GM12878 (cell line): Measurements from ENCODE around the gene FBXL17. TPM values are rescaled to one million over a fixed set of nuclear protein-coding genes. Genes with fewer than 3 reads are reported as not detected.
A peak's percentile ranks its signal among the peaks of the same experiment; 100 is the strongest.

ENCODE experiments used
- ATAC-seq: fragments of 200-7000 bp; cut with Tn5 transposase; 3 replicates; pipeline ENCODE4 v1.9.1; 2020; ENCODE audit warnings: mild to moderate bottlenecking, moderate library complexity
- BruUV-seq: library from RNA; stranded (reverse); fragments of 400-500 nt; replicated peaks from 2 replicates; lab custom pipeline; 2021; lab: Mats Ljungman, UMichigan
- CTCF ChIA-PET: fragments of 300-600 bp; sonication (Branson Sonifier 250); formaldehyde crosslinking; extraction: SDS; loops from one replicate; lab custom pipeline; 2021; ENCODE audit warnings: inconsistent platforms; lab: Yijun Ruan, JAX
- POLR2A ChIA-PET: fragments of 350-600 bp; formaldehyde crosslinking; extraction: SDS; loops from one replicate; lab custom pipeline; 2021; ENCODE audit warnings: inconsistent platforms; lab: Charles Lee
- RAD21 ChIA-PET: fragments of 300-600 bp; sonication (Branson Sonifier 250); formaldehyde crosslinking; loops from one replicate; lab custom pipeline; 2023; ENCODE audit warnings: antibody characterized with exemption; ENCODE audit not compliant: unreplicated experiment; lab: Charles Lee
- SMC1A ChIA-PET: fragments of 300-600 bp; sonication (Branson Sonifier 250); formaldehyde crosslinking; loops from one replicate; lab custom pipeline; 2023; ENCODE audit not compliant: unreplicated experiment, uncharacterized antibody; lab: Charles Lee
- DNase-seq: peaks from one replicate; pipeline ENCODE4 v3.0.0-alpha.2; 2011; ENCODE audit warnings: low read depth, low spot score
- FAIRE-seq: peaks from 3 replicates; lab custom pipeline; 2011; peaks lifted over from hg19 to GRCh38; lab: Jason Lieb, UNC
- H2AFZ ChIP-seq: 2 replicates; pipeline ENCODE4 v1.6.0; 2011; ENCODE audit warnings: low read depth, low read length, control low read depth; ENCODE audit not compliant: control insufficient read depth
- H3K27ac ChIP-seq: 2 replicates; pipeline ENCODE4 v1.5.1; 2011; ENCODE audit warnings: control low read depth; ENCODE audit not compliant: control insufficient read depth, insufficient read depth
- H3K27me3 ChIP-seq, 2 experiments: replicated peaks in 1 of 2; 2 replicates each; pipeline versions ENCODE4 v1.6.0 to v1.6.1; 2011; ENCODE audit warnings: low read length in 1 of 2; ENCODE audit not compliant: control insufficient read depth in 2 of 2, insufficient read depth in 2 of 2
- H3K36me3 ChIP-seq, 2 experiments: 2 replicates each; pipeline ENCODE4 v1.5.1; 2011; ENCODE audit warnings: low read length in 1 of 2; ENCODE audit not compliant: control insufficient read depth in 2 of 2, insufficient read depth in 2 of 2
- H3K4me1 ChIP-seq: 2 replicates; pipeline ENCODE4 v1.6.1; 2011; ENCODE audit warnings: mild to moderate bottlenecking, low read length, moderate library complexity, mixed read lengths; ENCODE audit not compliant: control insufficient read depth, insufficient read depth
- H3K4me2 ChIP-seq: 2 replicates; pipeline ENCODE4 v1.6.0; 2011; ENCODE audit warnings: control low read depth; ENCODE audit not compliant: control insufficient read depth, insufficient read depth
- H3K4me3 ChIP-seq: fragments of 200-600 bp; sonication (generic); 2 replicates; pipeline ENCODE4 v1.5.1; 2016
- H3K79me2 ChIP-seq: 2 replicates; pipeline ENCODE4 v1.6.0; 2011; ENCODE audit warnings: low read length; ENCODE audit not compliant: control insufficient read depth, insufficient read depth
- H3K9ac ChIP-seq: 2 replicates; pipeline ENCODE4 v1.8.0; 2011; ENCODE audit warnings: low read length, control low read depth, mixed read lengths; ENCODE audit not compliant: control insufficient read depth, insufficient read depth
- H3K9me3 ChIP-seq: replicated peaks from 3 replicates; pipeline ENCODE4 v1.5.1; 2011; ENCODE audit warnings: mild to moderate bottlenecking, low read length; ENCODE audit not compliant: control insufficient read depth, insufficient read depth
- H4K20me1 ChIP-seq: 2 replicates; pipeline ENCODE4 v1.6.0; 2011; ENCODE audit not compliant: control insufficient read depth, insufficient read depth
- ASH2L ChIP-seq: fragments of 300-600, 200-600 bp; sonication (generic); IDR thresholded peaks from 2 replicates; pipeline ENCODE4 v1.6.1; 2017; ENCODE audit warnings: low read depth, mild to moderate bottlenecking, borderline replicate concordance
- IKZF2 ChIP-seq, 2 experiments: fragments of 450-650 bp; IDR thresholded peaks; 2 replicates each; pipeline ENCODE4 v1.6.1; 2017; ENCODE audit warnings: mild to moderate bottlenecking in 2 of 2, moderate library complexity in 2 of 2
- MTA2 ChIP-seq: fragments of 450-650 bp; IDR thresholded peaks from 2 replicates; pipeline ENCODE4 v1.6.1; 2016; ENCODE audit warnings: low read depth, mild to moderate bottlenecking, moderate library complexity
- RAD51 ChIP-seq: fragments of 450-650 bp; IDR thresholded peaks from 2 replicates; pipeline ENCODE4 v1.6.1; 2016; ENCODE audit warnings: moderate library complexity, mild to moderate bottlenecking, inconsistent platforms
- SPI1 ChIP-seq: IDR thresholded peaks from 2 replicates; pipeline ENCODE4 v1.6.1; 2011; ENCODE audit warnings: low read depth, mild to moderate bottlenecking, low read length, moderate library complexity, borderline replicate concordance; ENCODE audit not compliant: insufficient read depth
- ZNF384 ChIP-seq: IDR thresholded peaks from 2 replicates; pipeline ENCODE4 v1.6.1; 2012; ENCODE audit warnings: low read depth, mild to moderate bottlenecking, low read length, improper control_type of control experiment, borderline replicate concordance
- WGBS: methylation state at CpG from one replicate; pipeline ENCODE4 v1.1.6; 2016; ENCODE audit warnings: low lambda C conversion rate; ENCODE audit not compliant: insufficient replicate concordance, insufficient coverage; ENCODE audit errors: missing lambda C conversion rate; 5-methylcytosine and 5-hydroxymethylcytosine counted together
- in situ Hi-C: fragments of 300-500 bp; cut with MboI; formaldehyde crosslinking; loops from 9 replicates; pipeline ENCODE4 v1.14.3; 2018; ENCODE audit warnings: mixed read lengths
- intact Hi-C: fragments of 100-400 bp; cut with micrococcal nuclease; formaldehyde crosslinking; loops from one replicate; pipeline ENCODE4 v1.14.2; 2022; ENCODE audit not compliant: unreplicated experiment
- polyA plus RNA-seq, 11 experiments: library from polyadenylated mRNA; depleted of rRNA in 4 of 11; unstranded in 6 of 11; stranded (reverse) in 5 of 11; fragments of >200 nt; fragmentation: Nextera tagmentation in 4 of 11; fragmentation: Illumina TruSeq in 1 of 11; extraction: Ambion mirVana in 4 of 11; extraction: Trizol in 1 of 11; gene quantifications; 1 replicate in 1 of 11; 2 replicates in 10 of 11; pipeline versions ENCODE4 v1.2.1 to v1.2.3, GENCODE V29; 2011 to 2016; ENCODE audit warnings: inconsistent platforms in 2 of 11, missing spikeins in 2 of 11, low read depth in 1 of 11
- total RNA-seq, 4 experiments: library from RNA; depleted of rRNA in 3 of 4; stranded (reverse); fragments of >200 nt in 3 of 4; fragmentation: Illumina TruSeq in 1 of 4; extraction: Trizol in 1 of 4; gene quantifications; 2 replicates each; pipeline versions ENCODE4 v1.2.1 to v1.2.3, GENCODE V29; 2013 to 2021
- TF ChIP-seq, protein P1 (sequence below): fragments of 450-650 bp; IDR thresholded peaks from 2 replicates; pipeline ENCODE4 v1.6.1; 2017; ENCODE audit warnings: low read depth, mild to moderate bottlenecking, moderate library complexity
- TF ChIP-seq, protein P2 (sequence below): IDR thresholded peaks from 2 replicates; pipeline ENCODE4 v1.6.1; 2012; ENCODE audit warnings: low read depth, low read length, improper control_type of control experiment
- TF ChIP-seq, protein P3 (sequence below): fragments of 450-650 bp; IDR thresholded peaks from 2 replicates; pipeline ENCODE4 v1.6.1; 2016; ENCODE audit warnings: mild to moderate bottlenecking

Gene FBXL17
- total and polyA plus RNA-seq, 10 of the 15 experiments (the other 5 are each of a cell fraction or from before 2014, with no cell fraction given) = 0.88 to 9.0 (median 4.4) TPM

DNA sequence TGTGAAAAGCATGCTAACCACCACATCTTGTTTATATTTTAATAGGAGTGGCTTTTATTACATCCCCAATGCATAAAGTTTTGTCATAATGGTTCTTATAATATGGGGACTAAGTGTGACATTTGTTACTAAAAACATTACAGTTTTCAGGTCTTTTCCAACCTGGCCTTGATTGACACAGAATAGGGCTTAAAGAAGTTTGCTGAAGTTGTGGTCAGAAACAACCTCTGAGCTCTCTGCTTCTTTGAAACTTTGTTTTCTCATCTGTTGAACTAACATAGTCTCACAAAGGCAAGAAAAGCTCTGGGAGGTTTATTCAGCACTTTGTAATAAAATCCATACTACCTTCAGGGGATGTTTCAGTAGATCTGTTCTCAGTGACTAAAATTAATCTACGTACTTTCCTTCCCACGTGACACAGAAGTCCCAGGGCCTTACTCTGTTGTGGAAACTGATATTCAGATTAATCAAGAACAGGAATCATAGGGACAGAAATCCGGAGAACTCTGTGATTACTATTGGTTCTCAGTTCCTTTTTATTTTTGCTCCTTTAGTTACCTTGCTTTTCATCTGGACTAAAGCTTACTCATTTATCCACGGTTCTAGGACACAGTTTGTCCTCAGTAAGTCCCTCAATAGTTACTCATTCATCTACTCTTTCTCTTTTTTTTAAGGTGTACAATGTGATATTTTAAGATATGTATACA is 422.2 kb downstream of the FBXL17 start:
- H3K36me3 ChIP-seq = no peaks in the 10 kb centered on the region
- no peak for FAIRE-seq
- BruUV-seq = no TSS peak
- no peaks in the 10 kb centered on the region for H3K27me3 ChIP-seq
- POLR2A ChIA-PET = no interaction called here
- in situ Hi-C loops (no loop called here), intact Hi-C loops (no loop called here)
- no peak overlapping the region for H2AFZ ChIP-seq
- no peaks in the 10 kb centered on the region for H3K9me3 ChIP-seq
- ATAC-seq = peak; percentile 48
- no peak overlapping the region for H3K9ac ChIP-seq
- H4K20me1 ChIP-seq = no peaks in the 10 kb centered on the region
- RAD21 ChIA-PET = no interaction called here
- SMC1A ChIA-PET = no interaction called here
- H3K4me2 ChIP-seq = no peak overlapping the region
- no peak for DNase-seq
- no peak overlapping the region for H3K27ac ChIP-seq
- CTCF ChIA-PET = interaction anchor here (0.6 to 0.7 kb wide), 2 partner anchors 13 to 209 kb away, joined by 3 read pairs; no protein-coding TSS in a partner anchor
- H3K4me3 ChIP-seq = no peak overlapping the region
- WGBS = 39% methylated on average over 4 of the region's 4 CpGs
- H3K4me1 ChIP-seq = no peaks in the 10 kb centered on the region
- TF ChIP-seq IKZF2 (IDR thresholded peaks at IDR 0.05) = peak in 1 of 2 experiments; percentile 38; a peak in 2 of 4 replicates
- TF ChIP-seq, protein P1, sequence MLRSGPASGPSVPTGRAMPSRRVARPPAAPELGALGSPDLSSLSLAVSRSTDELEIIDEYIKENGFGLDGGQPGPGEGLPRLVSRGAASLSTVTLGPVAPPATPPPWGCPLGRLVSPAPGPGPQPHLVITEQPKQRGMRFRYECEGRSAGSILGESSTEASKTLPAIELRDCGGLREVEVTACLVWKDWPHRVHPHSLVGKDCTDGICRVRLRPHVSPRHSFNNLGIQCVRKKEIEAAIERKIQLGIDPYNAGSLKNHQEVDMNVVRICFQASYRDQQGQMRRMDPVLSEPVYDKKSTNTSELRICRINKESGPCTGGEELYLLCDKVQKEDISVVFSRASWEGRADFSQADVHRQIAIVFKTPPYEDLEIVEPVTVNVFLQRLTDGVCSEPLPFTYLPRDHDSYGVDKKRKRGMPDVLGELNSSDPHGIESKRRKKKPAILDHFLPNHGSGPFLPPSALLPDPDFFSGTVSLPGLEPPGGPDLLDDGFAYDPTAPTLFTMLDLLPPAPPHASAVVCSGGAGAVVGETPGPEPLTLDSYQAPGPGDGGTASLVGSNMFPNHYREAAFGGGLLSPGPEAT = peak; percentile 49; the same call in 1 of the 2 replicates
- TF ChIP-seq, protein P2, sequence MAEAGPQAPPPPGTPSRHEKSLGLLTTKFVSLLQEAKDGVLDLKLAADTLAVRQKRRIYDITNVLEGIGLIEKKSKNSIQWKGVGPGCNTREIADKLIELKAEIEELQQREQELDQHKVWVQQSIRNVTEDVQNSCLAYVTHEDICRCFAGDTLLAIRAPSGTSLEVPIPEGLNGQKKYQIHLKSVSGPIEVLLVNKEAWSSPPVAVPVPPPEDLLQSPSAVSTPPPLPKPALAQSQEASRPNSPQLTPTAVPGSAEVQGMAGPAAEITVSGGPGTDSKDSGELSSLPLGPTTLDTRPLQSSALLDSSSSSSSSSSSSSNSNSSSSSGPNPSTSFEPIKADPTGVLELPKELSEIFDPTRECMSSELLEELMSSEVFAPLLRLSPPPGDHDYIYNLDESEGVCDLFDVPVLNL = no peak
- TF ChIP-seq MTA2 = peak; percentile 40; the same call in 1 of the 2 replicates
- peak; percentile 51; the same call in 1 of the 2 replicates for TF ChIP-seq SPI1
- no peak for TF ChIP-seq ASH2L
- TF ChIP-seq RAD51 = peak; percentile 59; the same call in 1 of the 2 replicates
- TF ChIP-seq, protein P3, sequence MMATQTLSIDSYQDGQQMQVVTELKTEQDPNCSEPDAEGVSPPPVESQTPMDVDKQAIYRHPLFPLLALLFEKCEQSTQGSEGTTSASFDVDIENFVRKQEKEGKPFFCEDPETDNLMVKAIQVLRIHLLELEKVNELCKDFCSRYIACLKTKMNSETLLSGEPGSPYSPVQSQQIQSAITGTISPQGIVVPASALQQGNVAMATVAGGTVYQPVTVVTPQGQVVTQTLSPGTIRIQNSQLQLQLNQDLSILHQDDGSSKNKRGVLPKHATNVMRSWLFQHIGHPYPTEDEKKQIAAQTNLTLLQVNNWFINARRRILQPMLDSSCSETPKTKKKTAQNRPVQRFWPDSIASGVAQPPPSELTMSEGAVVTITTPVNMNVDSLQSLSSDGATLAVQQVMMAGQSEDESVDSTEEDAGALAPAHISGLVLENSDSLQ = peak; percentile 74
- 0 out of 2 replicates have a peak, but pooled peaks have one; percentile 30 for TF ChIP-seq ZNF384
- no peaks in the 10 kb centered on the region for H3K79me2 ChIP-seq
